NCI-H2227 treated with DMSO at 0.1 percent for 48 hours (cell line): Measurements from ENCODE around the gene SLC7A10.

Experiments
- DNase-seq: peaks from one replicate; lab custom pipeline; 2025; lab: John Stamatoyannopoulos, UW

Gene SLC7A10

GRCh38 chr19:33254245-33254824 is 28.7 kb upstream of the SLC7A10 start:
- DNase-seq = no peak

GRCh38 chr19:33252971-33253370 is 27.3 kb upstream of the SLC7A10 start:
- no peak for DNase-seq

GRCh38 chr19:33252418-33252962 is 26.8 kb upstream of the SLC7A10 start:
- no peak for DNase-seq

- DNase-seq = no peak
These were observed 26.0 kb upstream of the SLC7A10 start for GRCh38 chr19:33251526-33252090.

GRCh38 chr19:33251076-33251475 is 25.4 kb upstream of the SLC7A10 start:
- no peak for DNase-seq

GRCh38 chr19:33250500-33250899 is 24.9 kb upstream of the SLC7A10 start:
- no peak for DNase-seq

GRCh38 chr19:33249740-33250366 is 24.2 kb upstream of the SLC7A10 start:
- no peak for DNase-seq

GRCh38 chr19:33248954-33249613 is 23.4 kb upstream of the SLC7A10 start:
- DNase-seq = no peak

- DNase-seq = no peak
These were observed 22.9 kb upstream of the SLC7A10 start for GRCh38 chr19:33248553-33248953.

- DNase-seq = no peak
These were observed 22.5 kb upstream of the SLC7A10 start for GRCh38 chr19:33248104-33248503.

GRCh38 chr19:33247441-33247819 is 21.8 kb upstream of the SLC7A10 start:
- DNase-seq = no peak

- no peak for DNase-seq
These were observed 21.2 kb upstream of the SLC7A10 start for GRCh38 chr19:33246709-33247440.

- DNase-seq = no peak
These were observed 20.5 kb upstream of the SLC7A10 start for GRCh38 chr19:33245948-33246708.

GRCh38 chr19:33242911-33243310 is 17.3 kb upstream of the SLC7A10 start:
- no peak for DNase-seq

- no peak for DNase-seq
These were observed 16.5 kb upstream of the SLC7A10 start for GRCh38 chr19:33242131-33242530.

- no peak for DNase-seq
These were observed 16.0 kb upstream of the SLC7A10 start for GRCh38 chr19:33241530-33242101.

GRCh38 chr19:33241091-33241529 is 15.5 kb upstream of the SLC7A10 start:
- DNase-seq = no peak

GRCh38 chr19:33240181-33240771 is 14.6 kb upstream of the SLC7A10 start:
- no peak for DNase-seq

GRCh38 chr19:33239223-33239975 is 13.7 kb upstream of the SLC7A10 start:
- DNase-seq = no peak
